ENCODE results near the gene LYPD3.
"Not testable (repeated sequence)": the region's sequence is repeated elsewhere in the genome, so short reads cannot be mapped to it uniquely, and the experiment has no call there.

The LYPD3 gene

GRCh38 chr19:43441716-43442115 lies 23.7 kb downstream of the LYPD3 start:
- H3K9me3 ChIP-seq (ENCODE audit: severe bottlenecking): no peaks in the 10 kb centered on the region
- no peak for TF ChIP-seq CTCF (IDR thresholded peaks at IDR 0.05; ENCODE audit: low read depth, low read length)
- no peaks in the 10 kb centered on the region for H3K27me3 ChIP-seq (ENCODE audit: insufficient read depth, low read depth, severe bottlenecking)
- H3K4me3 ChIP-seq (ENCODE audit: low read depth, low read length): no peak overlapping the region
- H3K27ac ChIP-seq: no peak overlapping the region
- DNase-seq: no peak
- no peaks in the 10 kb centered on the region for H3K36me3 ChIP-seq

- Histone ChIP-seq H3K27ac (no peak overlapping the region), H3K36me3 (no peaks in the 10 kb centered on the region), H3K4me3 (ENCODE audit: low read depth, low read length) (no peak overlapping the region), H3K27me3 (ENCODE audit: insufficient read depth, low read depth, severe bottlenecking) (no peaks in the 10 kb centered on the region), H3K9me3 (ENCODE audit: severe bottlenecking) (no peaks in the 10 kb centered on the region)
- TF ChIP-seq CTCF (IDR thresholded peaks at IDR 0.05; ENCODE audit: low read depth, low read length): no peak
- no peak for DNase-seq
These were observed 25.7 kb downstream of the LYPD3 start for GRCh38 chr19:43439709-43440063.

- Histone ChIP-seq H3K4me3 (ENCODE audit: low read depth, low read length) (no peak overlapping the region), H3K36me3 (no peaks in the 10 kb centered on the region), H3K27me3 (ENCODE audit: insufficient read depth, low read depth, severe bottlenecking) (no peaks in the 10 kb centered on the region), H3K9me3 (ENCODE audit: severe bottlenecking) (no peaks in the 10 kb centered on the region), H3K27ac (no peak overlapping the region)
- no peak for TF ChIP-seq CTCF (IDR thresholded peaks at IDR 0.05; ENCODE audit: low read depth, low read length)
- DNase-seq: no peak
These were observed 26.2 kb downstream of the LYPD3 start for GRCh38 chr19:43439032-43439708.

- no peak for TF ChIP-seq CTCF (IDR thresholded peaks at IDR 0.05; ENCODE audit: low read depth, low read length)
- Histone ChIP-seq H3K36me3 (no peaks in the 10 kb centered on the region), H3K9me3 (ENCODE audit: severe bottlenecking) (no peaks in the 10 kb centered on the region), H3K27me3 (ENCODE audit: insufficient read depth, low read depth, severe bottlenecking) (no peaks in the 10 kb centered on the region), H3K27ac (no peak overlapping the region), H3K4me3 (ENCODE audit: low read depth, low read length) (no peak overlapping the region)
- DNase-seq: no peak
These were observed 26.9 kb downstream of the LYPD3 start for GRCh38 chr19:43438291-43439031.

- H3K27me3 ChIP-seq (ENCODE audit: insufficient read depth, low read depth, severe bottlenecking): no peaks in the 10 kb centered on the region
- H3K27ac ChIP-seq: no peak overlapping the region
- no peaks in the 10 kb centered on the region for H3K36me3 ChIP-seq
- no peak for TF ChIP-seq CTCF (IDR thresholded peaks at IDR 0.05; ENCODE audit: low read depth, low read length)
- H3K9me3 ChIP-seq (ENCODE audit: severe bottlenecking): no peaks in the 10 kb centered on the region
- no peak for DNase-seq
- H3K4me3 ChIP-seq (ENCODE audit: low read depth, low read length): no peak overlapping the region
These were observed 27.7 kb downstream of the LYPD3 start for GRCh38 chr19:43437712-43438111.

- not testable (repeated sequence) for DNase-seq; H3K9me3 ChIP-seq (ENCODE audit: severe bottlenecking); H3K4me3 ChIP-seq (ENCODE audit: low read depth, low read length); H3K27me3 ChIP-seq (ENCODE audit: insufficient read depth, low read depth, severe bottlenecking); H3K36me3 ChIP-seq; H3K27ac ChIP-seq
These were observed 28.1 kb downstream of the LYPD3 start for GRCh38 chr19:43437284-43437683.

Measured in WERI-Rb-1 (cell line).